Brain pericyte (primary cell): ENCODE measurements around the gene MED6.

Source experiments
- DNase-seq: peaks from one replicate; pipeline ENCODE4 v3.0.0-alpha.2; 2012; ENCODE audit warnings: low read depth, low spot score

MED6 gene, protein sequence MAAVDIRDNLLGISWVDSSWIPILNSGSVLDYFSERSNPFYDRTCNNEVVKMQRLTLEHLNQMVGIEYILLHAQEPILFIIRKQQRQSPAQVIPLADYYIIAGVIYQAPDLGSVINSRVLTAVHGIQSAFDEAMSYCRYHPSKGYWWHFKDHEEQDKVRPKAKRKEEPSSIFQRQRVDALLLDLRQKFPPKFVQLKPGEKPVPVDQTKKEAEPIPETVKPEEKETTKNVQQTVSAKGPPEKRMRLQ

DNA sequence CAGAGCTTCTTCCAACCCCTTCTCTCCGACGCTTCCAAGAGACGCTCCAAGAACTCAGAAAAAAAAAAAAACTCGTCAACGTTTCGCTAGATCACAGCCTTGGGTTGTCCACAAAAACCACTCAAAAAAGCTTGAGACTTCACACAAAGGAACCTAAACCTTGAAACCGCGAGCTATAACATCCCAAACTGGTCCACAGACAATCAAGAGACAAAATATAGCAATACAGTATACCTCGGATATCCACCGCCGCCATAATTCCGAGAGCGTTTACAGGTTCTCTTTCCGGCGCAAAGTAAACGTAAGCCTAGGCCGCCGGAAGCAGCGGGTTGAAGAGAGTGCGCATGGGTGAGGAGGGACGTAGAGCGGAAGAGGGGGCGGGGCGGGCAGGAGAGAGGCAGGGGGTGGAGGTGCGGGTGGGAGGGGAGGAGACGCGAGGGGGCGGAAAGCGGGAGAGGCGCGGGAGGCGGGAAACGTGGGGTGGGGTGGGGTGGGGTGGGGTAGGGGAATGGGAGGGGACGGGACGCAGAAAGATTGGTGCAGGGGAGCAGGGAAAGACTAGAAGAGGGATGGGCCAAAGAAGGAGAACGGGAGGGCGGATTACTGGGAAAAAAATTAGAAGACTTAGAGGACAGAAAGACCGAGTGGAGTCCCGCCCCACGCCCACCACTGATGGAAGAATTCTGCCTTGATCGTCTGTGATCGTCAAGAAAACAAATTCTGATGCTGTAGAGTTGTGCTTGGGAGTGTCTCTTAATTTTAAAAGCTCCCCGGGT is at the start of gene MED6:
TSS of gene MED6 (minus strand) at position 274 of the 776 bp plus-strand sequence. CDS start at position 256, 18 bp downstream.
- DNase-seq, result peak; percentile 61

DNA sequence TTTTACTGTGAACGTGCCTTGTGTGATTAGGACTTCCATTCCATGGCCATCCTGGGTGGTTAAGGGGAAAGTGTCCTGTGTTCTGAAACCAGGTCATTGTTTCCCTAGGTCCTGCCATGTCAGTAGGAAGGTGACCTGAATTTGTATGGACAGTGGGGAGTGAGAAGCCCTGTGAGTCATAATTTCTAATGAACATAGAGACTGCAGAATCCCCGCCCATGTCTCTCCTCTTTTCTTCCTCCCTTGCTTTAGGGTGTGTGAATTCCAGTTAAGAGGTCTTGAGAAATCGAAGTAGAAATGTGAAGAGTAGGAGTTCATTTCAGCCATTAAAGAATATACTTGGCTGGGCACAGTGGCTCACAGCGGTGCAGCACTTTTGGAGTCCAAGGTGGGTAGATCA is 49.3 kb upstream of the MED6 start:
- DNase-seq, result no peak

DNA sequence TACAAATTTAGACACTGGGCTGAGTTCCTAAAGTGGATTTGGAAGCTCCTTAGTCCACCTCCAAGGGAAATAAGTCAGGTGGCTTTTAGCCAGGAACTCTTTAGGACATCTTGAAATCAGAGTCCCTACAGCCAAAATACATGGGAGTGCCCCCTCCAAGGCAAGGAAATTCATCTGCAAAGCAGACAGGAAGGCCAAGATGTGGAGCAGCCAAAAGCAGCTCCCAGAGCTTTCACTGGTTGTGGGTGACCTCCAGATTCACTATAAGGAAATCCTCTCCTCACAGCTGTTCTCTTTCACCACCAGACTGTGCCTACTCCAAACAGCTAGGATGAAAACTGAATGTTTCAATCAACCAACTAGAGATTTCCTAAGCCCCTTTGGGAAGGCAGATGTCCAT is 47.9 kb upstream of the MED6 start:
- DNase-seq, result no peak

DNA sequence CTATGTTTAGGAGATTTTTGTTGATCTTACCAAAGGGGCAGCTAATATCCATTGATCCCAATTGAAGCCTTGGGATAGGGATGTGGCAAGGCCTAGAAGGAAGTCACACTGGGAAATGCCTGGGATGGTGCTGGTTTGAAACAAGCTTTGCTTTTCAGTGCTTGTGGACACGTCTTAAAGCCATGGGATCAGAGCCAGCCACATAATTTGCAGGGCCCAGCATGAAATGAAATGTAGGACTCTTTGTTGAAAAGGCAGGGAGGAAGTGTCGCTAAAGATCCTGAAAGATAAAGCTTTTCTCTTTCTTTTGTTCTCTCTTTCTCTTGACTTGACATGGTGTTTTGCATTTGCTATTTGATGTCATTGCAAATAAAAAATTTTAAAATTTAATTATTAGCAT is 46.2 kb upstream of the MED6 start:
- no peak for DNase-seq

DNA sequence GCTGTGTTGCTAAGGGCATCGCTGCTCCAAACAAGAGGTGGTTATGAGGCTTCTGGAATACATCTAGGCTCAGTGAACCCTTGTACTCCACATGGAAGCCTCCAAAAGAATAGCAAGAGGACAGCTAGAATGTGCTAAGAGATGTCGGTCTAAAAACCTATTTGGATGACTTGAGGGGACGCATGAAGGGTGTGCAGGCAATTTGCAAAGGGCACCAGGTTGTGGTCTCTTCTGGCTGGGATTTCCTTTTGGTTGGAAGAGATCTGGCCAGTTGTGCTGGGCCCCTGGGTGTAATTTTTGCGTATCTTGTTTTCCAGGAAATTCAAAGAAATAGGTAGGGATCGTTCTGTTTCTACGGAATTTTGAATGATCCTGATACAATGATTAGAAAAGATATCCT is 45.4 kb upstream of the MED6 start:
- DNase-seq, result no peak

DNA sequence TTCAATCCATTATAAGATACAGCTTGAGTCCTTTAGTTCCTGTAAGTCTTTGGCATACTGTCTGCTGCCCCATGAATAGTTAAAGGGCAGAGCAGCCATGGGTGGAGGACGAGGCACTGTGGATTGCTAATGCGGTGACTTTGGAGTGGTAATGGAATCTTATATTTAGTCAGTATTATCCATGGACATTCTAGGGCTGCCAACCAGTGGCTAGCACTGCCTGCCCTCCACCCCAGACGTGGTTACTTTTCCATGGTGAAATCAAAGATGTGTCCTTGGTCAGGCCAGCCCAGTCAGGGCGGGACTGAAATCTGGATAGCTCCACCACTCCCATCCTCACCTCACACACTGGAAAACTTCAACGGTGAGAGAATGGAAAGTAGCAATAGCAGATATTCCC is 43.5 kb upstream of the MED6 start:
- no peak for DNase-seq

DNA sequence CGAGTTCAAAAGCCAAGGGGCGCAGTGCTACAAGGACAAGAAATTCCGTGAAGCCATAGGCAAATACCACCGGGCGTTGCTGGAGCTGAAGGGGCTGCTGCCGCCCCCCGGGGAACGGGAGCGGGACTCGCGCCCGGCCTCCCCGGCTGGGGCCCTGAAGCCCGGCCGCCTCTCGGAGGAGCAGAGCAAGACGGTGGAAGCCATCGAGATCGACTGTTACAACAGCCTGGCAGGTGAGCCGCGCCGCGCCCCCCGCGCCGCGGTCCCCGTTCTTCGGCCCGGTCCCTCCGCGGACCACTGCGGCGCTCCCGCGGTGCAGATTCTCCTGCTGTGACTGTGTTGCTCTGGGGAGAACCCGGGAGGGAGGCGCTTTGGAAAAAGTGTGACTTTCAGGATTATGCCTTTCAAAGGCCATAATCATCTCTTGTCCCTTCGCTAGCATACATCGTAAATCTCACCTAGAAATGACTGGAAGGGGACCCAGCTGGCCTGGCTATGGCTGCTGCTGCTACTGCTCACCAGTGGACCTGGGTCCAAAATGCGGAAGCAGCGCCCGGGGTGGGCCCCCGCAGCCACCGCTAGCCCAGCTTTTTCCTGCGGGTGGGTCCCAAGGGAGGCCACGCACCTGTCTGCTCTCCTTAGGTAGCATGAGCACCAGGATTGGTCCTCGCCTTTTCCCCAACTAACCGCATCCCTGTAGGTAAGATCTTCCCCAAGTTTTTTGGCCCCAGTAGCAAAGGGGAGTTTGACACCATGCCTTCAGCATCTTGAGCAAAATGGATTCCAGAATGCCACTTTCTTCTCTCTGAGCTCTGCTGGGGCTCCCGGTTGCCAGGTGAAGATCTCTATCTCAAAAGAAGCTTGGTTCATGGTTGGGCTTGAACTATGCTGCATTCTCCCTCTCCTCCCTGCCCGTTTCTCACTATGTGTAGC is 42.1 kb upstream of the MED6 start:
- DNase-seq, result no peak

DNA sequence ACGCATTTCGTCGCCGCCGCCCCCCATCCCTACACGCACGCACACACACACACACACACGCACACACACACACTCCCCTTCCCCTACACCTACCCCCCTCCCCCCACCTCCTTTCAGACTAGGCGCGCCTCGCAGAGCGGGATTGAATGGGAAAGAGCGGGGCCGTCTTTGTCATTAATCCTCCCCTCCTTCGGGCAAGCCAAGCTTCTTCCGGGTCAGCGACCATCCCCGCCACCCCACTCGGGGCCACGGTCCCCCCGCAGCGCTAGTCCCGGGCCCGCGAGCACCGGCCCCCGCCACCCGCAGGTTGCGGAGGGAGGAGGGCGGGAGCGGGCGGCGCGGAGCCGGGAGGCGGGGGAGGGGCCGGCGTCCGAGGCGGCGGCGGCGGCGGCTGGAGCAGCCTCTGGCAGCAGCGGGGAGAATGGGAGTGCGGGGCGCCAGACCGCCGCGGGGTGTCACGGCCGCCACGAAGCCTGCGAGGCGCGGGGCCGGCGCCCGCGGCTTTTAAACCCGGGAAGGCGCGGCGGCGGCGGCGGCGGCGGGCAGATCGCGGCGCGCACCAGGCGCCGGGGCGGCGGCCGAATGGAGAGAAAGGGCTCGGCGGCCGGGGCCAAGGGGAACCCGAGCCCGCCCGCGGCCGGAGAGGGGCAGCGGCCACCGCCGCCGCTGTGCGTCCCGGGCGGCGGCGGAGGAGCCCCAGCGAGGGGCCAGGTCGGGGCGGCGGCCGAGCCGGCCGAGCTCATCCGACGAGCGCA is 41.3 kb upstream of the MED6 start, which contains the start of gene TTC9:
TSS of gene TTC9 (plus strand) at position 369 of the 755 bp plus-strand sequence. CDS start at position 583, 214 bp downstream.
- DNase-seq, result no peak

DNA sequence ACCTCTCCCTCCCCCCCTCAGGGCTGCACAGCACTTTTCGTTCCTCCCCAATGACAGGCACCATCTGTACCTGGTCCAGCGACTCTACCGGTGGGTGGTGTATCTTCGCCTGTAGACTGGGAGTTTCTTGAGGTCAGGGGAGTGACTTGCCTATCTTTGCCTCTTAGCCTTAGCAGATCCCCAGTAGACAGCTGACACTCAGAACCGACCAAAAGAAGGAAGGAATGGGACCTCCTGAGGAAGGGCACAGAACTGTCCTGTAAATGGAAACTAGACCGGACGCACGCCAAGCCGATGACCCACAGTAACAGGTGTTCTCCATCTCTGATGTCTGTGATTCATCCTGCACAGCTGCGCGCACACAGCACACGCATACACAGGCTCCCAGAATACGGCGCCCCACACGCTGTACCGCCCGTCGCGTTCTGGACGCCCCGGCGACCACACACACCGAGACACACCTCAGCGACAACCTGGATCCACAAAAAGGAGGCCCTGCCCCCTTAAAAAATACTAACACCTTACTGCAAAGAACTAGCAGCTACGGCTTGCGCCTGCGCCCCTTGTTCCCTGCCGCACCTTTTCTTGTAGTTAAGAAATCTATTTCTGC is 40.6 kb upstream of the MED6 start:
- DNase-seq, result no peak

DNA sequence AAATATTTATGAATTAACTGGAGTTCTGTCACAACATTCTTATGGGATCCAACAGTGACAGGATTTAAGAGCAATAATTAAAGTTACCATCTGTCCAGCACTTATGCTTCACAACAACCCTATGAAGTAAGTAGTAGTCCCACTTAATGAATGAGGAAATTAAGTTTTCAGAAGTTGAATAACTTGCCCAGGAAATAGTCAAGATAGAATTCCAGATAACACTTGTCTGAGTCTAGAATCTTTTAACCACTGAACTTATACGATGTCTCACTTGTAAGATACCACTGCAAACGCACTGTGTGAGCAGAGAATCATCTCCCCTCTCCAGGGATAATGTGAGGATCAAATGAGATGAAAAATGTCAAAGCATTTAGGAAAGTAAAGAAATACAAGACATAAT is 38.0 kb upstream of the MED6 start:
- DNase-seq, result no peak

DNA sequence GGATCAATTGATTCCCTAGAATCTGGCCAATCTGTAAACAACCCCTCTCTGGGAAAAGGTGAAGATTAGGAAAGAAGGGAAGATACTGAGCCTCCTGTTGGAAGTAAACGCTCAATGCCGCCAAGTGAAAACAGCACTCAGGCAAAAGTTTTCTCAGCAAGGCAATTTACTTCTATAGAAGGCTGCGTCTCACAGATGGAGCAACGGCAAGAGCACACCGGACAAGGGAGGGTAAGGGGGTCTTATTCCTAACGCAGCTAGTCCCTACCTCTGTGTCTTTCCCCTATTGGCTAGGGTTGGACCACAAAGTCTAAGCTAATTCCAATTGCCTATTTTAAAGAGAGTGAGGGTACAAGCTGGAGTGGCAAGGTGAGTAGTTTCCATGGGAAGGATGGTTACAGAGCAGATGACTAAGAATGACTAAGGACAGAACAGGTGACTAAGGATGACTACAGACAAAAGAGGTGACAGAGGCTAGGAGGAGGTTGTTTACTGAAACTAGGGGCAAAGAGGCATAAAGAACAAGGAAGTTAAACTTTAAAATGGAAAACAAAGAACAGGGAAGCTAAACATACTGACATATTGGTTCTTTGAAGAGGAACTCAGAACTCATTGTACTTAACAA is 35.6 kb upstream of the MED6 start:
- DNase-seq, result no peak

DNA sequence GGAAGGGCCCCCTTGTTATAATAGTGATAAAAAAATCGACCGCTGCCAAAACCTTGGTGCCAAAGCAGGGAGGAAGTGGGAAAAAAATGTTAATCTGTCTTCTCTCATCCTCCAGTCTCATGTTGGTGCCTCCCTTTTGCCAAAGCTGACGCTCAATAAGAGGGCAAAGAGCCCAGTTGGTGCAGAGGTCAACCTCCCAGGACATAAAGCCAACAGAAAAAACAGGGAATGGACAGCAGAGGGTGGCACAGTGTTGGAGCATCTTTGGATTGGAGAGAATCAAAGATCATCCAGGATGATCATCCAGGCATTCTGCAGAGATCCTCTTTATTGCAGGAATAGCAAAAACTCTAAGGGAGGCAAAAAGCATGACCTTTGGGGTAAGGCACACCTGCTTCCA is 31.5 kb upstream of the MED6 start:
- no peak for DNase-seq

DNA sequence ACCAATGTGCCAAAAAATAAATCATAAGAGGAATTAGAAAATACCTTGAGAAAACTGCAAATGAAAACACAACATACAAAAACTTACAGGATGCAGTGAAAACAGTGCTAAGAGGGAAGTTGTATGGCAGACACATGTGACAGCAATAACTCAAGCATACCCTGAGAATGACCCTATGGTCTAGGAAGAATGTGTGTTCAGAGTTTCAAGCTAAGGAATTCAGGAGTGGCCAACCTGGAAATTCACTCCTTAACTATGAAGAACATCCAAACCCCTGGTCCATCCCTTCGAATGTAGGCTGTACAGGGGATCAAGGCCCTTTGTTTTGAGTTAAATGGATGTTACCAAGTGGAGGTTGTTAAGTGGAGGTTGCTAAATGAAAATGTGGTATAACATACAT is 24.5 kb upstream of the MED6 start:
- DNase-seq, result no peak

DNA sequence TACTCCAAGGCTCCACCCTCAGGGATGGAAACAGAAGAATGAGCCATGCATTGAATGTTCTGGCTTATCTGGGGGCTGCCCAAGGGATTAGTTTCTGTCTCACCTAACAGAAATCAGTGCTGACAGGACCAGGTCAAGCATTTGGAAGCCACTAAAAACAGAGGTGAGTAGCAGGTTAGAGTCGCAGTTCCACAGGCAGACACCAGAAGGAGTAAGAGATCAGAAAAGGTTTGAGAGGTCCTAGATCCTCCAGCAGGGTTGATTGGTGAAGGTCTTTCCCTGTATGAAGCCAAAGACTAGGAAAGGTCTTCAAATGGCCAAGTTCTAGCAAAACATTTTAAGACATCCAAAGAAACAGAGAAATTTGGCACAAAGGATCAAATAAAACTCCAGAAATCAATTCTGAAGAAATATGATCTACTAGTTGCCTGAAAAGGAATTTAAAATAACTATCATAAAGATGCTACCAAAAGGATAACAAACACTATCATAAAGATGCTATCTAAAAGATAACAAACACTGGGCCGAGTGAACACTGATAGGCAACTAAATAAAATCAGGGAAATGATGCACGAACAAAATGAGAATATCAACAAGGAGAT is 21.8 kb upstream of the MED6 start:
- no peak for DNase-seq

DNA sequence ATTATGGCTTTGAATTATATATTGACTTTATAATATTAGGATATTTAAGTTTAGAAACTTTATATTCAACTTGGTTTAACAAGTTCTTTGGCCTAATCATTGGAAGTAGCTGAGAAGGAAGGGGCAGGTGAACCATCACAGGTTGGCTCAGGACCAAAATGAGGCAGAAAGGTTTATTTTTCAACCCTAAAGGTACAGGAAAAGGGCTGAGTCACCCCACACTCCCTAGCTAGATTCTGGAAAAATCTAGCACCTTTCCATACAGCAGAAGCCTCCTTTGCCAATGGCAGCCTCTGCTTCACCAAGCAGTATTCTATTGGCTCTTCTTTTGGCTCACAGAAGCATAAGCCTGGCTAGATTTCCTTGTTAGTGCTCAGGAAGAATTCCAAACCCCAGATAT is 19.3 kb upstream of the MED6 start:
- DNase-seq, result no peak

DNA sequence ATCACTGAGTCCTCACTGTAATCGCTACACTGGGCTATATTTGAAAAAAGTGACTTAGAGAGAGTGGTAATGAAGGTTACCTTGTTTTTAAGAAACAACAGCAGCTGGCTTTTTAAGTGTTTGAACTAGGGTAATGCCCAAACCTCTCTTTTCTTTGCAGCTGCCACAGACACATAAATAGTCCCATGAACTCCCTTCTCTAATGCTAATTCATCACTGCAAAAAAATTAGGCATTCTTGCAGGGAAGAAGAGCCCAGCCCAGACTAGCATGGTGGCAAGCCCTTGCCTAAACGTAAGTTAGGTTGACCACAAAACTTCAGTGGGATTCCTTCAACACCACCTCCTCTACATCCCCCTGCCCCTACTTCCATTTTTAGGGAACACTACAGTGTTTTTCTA is 17.9 kb upstream of the MED6 start:
- no peak for DNase-seq

DNA sequence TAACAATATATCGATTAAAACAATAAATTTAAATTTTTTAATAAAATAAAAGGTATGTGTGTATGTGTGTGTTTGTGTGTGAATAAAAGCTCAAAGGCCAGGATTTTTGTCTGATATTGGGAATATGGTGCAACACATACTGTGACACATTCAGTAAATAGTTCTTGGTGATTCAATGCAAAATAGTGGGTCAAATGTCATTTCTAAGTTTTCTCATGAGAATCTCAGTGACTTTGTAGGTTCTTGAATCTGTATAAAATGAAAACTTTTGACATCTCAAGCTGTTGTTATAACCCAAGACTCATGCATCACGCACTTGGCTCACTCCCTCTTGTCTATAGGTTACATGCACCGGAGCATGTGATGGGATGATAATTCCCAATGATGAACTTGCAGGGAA is 16.2 kb upstream of the MED6 start:
- no peak for DNase-seq

DNA sequence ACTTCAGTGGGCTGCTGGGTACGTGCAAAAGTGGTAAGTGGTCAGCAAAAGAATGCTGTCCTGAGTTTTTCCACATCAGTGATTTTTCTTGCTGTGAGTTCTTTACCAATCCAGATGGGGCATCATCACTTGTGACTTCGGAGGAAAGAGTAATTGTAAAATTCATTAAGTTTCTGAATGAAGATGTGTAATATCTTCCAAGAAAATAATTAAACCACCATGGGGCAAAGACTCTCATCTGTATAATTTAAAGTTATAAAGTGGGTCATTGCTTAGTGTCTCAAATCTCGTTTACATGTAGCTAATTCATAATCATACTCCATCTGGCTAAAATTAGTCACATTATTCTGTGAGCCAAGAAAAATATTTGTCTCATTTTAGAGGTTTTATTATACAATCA is 10.8 kb upstream of the MED6 start:
- DNase-seq, result no peak

DNA sequence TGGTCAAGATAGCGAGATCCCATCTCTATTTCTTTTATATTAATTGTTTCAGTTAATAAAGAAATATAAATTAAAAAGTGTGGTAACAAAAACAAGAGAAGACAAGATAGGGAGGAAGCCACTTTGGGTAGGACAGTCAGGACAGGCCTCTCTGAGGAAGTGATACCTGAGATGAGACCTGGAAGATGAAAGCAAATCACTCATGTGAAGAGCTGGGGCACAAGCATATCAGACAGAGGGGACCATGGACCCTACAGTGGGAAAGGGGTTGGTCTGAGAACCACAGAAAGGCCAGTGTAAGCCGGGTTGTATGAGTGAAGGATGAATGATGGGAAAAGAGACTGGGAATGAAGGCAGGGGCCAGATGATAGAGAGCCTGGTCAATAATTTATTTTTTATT is 1.8 kb upstream of the MED6 start:
- no peak for DNase-seq

DNA sequence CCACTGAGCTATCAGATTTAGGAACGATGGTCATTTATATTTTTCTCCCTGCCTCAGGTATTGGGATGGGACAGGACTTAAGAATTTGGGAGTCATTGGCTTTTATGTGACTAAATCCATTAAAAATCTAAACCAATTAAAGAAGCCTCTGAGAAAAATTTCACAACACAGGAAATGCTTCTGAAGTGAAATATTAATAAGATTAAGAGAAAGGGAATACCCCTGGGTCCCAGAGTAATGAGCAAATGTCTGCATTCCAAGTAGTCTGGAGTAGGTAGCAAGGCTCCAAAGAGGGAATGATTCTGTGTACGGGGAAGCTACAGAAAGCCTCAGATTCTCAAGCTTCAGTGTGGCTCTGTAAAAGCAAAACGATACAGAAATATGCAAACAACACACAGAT is 707 bp upstream of the MED6 start:
- DNase-seq, result no peak
